ENCODE data around the gene PSMA4.
"Not testable (repeated sequence)": the region's sequence is repeated elsewhere in the genome, so short reads cannot be mapped to it uniquely, and the experiment has no call there.

PSMA4 gene

DNA sequence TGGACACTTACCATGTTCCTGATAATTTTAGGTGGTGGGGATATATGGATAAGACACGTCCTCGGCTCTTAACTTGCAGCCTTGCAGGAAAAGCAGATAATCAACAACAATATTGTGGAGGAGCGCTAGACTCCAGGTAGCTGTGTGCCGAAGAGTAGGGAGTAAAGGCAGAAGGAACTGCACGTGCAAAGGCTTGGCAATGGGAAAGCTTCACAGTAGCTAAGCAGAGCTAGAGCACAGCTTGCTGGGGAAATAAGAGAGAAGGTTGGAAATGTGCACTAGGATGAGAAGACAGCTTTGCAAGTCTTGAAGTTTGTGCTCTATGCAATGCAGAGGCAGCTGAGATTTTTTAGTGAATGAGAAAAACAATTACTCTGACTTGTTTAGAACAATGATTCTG lies 12.4 kb downstream of the PSMA4 start:
- DNase-seq: no peak

DNA sequence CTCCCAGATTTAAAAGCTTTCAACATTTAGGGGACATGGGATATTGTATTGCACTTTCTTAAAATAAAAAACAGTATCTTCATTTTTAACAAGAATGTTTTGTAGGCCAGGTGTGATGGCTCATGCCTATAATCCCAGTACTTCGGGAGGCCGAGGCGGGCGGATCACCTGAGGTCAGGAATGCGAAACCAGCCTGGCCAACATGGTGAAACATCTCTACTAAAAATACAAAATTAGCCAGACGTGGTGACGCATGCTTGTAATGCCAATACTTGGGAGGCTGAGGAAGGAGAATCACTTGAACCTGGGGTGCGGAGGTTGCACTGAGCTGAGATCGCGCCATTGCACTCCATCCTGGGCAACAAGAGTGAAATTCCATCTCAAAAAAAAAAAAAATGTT lies 20.0 kb downstream of the PSMA4 start:
- DNase-seq: not testable (repeated sequence)

DNA sequence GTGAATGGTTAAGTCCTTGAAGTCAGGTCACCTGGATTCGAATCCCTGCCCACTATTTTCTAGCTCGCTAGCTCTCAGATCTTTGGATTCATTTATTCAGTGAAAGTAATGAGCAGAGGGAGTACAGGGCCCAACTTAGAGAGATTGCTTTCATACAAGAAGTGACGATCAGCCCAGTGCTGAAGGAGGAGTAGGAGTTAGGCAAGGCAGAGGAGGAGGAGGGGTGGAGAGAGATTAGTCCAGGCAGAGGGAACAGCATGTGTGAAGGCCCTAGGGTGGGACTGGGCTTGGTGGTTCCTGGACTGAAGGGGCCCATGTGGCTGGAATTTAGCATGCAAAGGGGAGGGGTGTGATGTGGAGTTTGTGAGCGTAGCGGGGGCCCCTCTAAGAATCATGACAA lies 21.2 kb downstream of the PSMA4 start:
- no peak for DNase-seq

DNA sequence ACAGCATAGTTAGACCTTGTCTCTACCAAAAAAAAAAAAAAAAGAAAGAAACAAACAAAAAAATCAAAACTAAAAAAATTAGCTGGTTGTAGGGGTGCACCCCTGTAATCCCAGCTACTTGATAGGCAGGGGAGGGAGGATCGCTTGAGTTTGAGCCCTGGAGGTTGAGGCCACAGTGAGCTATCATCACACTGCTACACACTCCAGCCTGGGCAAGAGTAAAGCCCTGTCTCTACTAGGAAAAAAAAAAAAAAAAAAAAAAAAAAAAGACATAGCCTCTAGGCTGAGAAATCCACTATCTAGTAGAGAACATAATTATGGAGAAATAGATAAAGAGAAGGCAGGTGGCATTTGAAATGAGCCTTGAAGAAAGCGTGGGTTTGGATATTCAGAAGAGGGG lies 22.8 kb downstream of the PSMA4 start:
- DNase-seq: no peak

DNA sequence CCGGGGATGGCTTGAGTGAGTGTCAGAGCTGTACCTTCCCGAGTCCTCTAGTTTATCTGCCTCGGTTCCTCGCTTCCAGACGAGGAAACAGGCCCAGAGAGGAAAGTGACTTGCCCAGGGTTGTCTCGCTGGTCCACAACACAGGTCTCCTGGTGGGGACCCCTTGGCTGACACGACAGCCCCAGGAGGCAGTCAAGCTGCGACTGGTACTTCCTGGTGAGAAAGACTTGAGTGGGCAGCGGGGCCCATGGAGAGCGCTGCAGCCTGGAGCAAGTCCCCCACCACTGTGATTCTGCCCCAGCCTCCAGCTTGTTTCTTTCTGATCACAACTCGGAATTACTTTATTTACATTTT lies 24.5 kb downstream of the PSMA4 start:
- DNase-seq: no peak

DNA sequence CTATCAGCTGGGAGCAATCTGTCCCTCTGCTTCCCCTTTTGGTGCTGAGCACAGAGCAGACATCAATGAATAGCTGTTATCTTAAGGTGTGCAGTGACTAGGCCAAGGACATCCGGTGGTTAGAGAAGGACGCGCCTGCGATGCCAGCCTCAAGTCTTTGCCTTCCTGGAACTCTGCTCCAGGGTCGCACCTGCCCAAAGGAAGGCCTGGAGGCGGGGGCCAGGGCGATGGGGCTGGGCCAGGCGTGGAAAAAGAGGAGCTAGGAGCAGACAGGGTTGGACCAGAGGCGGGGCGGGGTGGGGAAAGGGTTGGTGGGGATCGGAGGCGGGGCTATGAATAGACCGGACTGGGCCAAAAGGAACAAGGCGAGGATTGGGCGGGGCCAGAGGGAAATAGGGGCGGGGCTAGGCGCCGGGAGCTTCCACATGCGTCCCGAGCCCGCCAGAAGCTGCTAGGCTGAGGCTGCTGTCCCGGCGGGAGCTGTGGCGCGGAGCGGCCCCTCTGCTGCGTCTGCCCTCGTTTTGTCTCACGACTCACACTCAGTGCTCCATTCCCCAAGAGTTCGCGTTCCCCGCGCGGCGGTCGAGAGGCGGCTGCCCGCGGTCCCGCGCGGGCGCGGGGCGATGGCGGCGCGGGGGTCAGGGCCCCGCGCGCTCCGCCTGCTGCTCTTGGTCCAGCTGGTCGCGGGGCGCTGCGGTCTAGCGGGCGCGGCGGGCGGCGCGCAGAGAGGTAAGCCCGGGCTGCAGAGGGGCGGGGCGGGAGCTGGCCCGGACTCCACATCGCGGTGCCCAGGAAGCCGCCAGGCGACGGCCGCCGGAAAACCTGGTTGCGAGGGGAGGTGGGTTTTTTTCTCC lies 25.1 kb downstream of the PSMA4 start, which contains the start of gene CHRNA5:
Gene CHRNA5 (plus strand): TSS at position 424 of the 854 bp plus-strand sequence. CDS start 200 bp downstream, at position 624.
- peak; percentile 80 for DNase-seq

DNA sequence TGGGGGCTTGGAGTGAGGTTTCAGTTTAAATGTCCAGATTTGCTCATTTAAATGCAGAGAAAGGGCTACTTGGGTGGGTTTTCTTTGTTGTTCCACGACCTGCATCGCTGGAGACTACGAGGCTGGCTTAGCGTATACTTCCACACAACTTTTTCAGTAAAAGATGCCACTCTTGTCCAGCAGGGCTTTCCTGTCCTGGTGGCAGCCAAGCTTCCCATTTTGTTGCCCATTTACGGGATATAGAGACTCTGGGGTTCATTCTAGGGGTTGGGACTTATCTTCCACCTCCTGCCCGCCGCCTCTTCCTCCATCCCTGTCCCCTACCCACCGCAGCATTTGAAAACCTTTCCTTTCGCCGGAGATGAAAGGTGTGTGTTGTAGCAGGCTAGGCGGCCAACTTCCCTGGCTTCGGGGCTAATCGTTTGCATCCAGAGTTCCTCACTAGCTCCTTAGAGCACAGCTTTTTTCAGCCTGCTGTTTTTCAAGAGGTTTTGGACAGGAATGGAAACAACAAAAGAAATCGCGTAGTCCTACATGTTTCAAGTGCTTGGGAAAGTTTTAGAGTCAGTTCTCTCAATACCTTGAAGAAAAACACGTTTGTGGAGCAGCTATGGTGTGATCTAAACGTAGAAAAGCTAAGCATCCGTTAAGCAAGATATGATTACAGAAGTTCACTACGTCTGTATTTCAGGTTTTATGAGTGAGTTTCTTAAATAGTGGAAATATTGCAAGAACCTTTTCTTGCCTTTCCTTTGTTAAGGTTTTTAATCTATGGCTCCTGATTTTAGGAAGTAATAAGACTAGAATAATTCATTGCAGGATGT lies 25.9 kb downstream of the PSMA4 start:
- DNase-seq: no peak

DNA sequence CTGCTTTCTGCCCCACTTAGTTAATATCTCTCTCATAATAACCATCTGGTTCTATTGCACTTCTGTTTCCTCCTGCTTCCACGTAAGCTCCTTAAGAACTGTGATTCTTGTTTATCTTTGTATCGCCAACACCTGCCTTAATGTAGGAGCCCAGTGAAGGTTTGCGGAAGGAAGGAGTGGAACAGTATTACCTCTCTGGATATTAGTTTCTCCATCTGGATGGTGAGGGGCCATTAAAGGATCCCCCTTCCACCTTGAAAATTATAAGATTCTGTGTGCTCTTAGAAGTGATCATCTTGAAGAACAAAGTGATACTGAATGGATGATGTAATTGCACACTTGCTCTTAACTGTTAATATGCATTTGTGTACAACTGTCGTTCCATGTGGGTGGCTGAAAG lies 27.3 kb downstream of the PSMA4 start:
- DNase-seq: no peak

DNA sequence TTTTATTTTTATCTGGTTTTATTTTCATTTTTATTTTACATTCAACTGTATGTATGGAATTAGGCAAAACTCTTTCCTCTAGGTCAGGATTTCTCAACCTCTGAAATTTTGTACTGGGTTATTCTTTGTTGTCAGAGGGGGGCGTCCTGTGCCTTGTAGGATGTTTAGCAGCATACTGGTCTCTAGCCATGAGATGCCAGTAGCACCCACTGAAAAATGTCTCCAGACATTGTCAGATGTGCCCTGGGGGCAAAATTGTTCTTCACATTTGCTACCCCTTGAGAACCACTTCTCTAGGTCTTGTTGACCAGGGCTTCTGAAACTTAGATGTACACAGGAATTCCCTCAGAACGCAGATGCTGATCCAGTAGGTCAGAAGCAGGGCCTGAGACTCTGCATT lies 30.5 kb downstream of the PSMA4 start:
- no peak for DNase-seq

DNA sequence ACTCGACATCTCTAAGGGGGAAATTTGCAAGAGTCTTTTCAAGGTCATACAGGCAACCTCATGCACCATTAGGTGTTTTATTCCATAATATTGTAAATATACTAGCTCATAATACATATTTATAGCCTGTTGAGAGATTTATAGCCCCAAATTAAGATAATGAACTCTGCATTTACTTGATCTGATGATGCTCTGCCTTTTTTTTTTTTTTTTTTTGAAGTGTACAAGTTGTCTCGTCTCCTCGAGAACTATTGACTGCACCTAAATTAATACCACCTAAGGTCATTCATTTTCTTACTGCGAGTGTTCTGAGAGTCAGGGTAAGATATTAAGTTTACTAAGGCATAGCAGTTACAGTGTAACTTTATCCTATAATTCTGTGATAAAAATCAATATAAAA lies 31.1 kb downstream of the PSMA4 start:
- no peak for DNase-seq

DNA sequence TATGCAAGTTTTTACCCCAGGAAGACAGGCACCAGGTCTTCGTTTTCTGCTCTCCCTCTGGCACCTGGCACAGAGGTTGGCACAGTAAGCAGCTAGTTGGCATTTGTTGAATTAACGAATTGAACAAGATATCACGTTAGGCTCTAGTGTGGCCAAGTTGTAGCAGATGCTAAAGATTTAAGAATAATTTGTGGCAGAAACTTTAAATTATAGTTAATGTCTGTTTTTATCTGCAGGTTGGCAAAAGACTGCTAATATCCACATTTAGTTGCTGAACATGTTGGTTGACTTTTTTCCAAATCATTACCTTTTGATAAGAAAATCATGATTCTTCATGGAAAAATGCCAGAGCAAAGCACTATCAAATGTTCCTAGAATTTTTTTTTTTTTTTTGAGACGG lies 33.2 kb downstream of the PSMA4 start:
- DNase-seq: no peak

DNA sequence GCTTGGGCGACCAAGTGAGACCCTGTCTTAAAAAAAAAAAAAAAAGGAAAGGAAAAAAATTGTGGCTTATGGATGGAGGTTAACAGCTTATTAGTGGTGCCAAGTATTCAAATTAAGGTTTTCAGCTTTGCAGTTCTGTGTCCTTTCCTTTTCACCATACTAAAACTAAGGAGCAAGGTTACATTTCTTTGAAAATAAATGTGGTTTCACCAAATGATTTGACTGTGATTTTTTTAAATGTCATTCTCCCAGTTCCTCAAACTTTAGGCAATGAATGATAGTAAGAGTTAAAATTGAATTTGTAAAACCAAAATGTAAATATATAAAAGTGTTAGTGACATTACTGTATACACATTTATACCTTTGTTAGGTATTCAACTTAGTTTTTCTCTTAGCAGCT lies 34.7 kb downstream of the PSMA4 start:
- no peak for DNase-seq

DNA sequence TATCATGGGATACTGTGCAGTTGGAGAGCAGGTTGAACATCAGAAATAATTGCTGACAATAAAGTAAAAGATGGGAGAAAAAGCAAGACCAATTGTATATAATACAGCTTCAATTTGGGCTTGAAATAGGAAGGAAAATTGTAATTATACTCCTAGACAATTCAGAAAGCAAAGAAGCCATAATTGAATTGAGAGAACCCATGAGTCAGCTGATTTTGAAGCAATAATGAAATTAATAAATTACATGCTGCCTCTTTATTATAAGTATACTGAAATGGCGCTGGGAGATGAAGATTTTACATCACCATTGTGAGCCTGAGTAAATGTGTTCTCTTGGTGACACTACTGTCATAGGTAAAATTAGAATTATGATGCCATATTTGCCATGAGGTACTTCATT lies 57.3 kb downstream of the PSMA4 start:
- no peak for DNase-seq

DNA sequence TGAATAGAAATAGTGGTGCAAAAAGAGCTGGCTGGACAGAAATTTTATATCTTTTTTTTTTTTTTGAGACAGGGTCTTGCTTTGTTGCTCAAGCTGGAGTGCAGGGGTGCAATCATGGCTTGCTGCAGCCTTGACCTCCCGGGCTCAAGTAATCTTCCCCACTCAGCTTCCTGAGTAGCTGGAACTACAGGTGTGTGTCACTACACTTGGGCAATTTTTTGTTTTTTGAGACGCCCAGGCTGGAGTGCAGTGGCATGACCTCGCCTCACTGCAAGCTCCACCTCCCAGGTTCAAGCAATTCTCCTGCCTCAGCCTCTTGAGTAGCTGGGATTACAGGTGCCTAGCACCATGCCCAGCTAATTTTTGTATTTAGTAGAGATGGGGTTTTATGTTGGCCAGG lies 58.1 kb downstream of the PSMA4 start:
- DNase-seq: no peak

DNA sequence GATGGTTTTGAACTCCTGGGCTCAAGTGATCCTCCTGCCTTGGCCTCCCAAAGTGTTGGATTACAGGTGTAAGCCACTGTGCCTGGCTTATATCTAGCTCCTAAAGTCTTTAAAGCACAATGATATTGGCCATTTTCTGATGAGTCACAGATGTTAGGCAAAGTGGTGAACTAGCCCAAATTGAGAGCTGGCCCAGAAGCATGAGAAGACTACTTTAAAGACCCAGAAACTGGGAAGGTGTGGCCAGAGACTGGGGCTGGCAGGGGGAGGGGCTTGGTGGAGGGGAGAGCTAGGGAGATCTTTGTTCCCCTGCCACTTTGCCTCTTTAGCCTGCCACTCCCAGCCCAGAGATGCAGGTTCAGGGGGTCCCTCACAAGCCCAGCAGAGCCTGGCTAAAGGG lies 58.9 kb downstream of the PSMA4 start:
- DNase-seq: no peak
